Measurements from ENCODE around the gene HSD17B11.
"Not testable (repeated sequence)": the region's sequence is repeated elsewhere in the genome, so short reads cannot be mapped to it uniquely, and the experiment has no call there.

HSD17B11 gene, protein sequence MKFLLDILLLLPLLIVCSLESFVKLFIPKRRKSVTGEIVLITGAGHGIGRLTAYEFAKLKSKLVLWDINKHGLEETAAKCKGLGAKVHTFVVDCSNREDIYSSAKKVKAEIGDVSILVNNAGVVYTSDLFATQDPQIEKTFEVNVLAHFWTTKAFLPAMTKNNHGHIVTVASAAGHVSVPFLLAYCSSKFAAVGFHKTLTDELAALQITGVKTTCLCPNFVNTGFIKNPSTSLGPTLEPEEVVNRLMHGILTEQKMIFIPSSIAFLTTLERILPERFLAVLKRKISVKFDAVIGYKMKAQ

DNA sequence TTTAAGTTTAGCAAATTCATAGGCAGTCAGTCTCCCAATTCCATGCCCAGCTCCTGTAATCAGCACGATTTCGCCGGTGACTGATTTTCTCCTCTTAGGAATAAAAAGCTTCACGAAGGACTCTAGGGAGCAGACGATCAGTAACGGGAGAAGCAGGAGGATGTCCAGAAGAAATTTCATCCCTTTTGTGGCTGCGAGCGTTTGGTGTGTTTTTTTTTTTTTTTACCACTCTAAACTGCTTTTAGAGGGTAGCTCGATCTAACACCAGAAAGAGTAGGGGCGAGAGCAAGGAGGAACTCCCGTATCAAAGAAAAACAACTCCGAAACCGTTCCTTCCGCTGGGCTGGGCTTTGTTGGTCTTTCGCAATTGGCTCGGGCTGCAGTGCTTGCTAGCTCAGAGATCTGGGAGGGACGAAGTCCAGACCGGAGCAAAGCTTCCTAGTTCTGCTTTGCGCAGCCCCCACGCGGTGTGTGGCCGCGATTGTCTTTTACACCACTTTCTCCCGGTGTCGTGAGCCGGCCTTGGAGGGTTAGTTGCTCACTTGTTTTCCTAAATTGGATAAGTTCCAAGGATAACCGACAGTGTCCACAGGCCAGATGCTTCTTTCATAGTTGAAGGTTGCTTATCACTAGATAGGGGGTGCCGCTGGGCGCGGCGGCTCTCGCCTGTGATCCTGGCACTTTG is at the start of gene HSD17B11:
Gene HSD17B11 (minus strand): TSS at position 298 of the 685 bp plus-strand sequence. CDS start 118 bp downstream, at position 180.
- peak within 1 kb of the TSS; percentile 86 to 92 for H3K4me3 ChIP-seq (ENCODE audit: low read depth in 1 of 2, low read length in 2 of 2)
- peak within 1 kb of the TSS; percentile 71 to 80 for H3K9ac ChIP-seq (ENCODE audit: low read depth in 1 of 2, low read length in 2 of 2)
- no peaks in the 10 kb centered on the region for H3K27me3 ChIP-seq (ENCODE audit: control insufficient read depth in 1 of 2, insufficient read depth in 2 of 2, low read length in 2 of 2)
- no peaks in the 10 kb centered on the region for H3K9me3 ChIP-seq (ENCODE audit: control insufficient read depth in 1 of 2, low read length in 2 of 2)
- H3K4me1 ChIP-seq (ENCODE audit: control insufficient read depth in 1 of 2, insufficient read depth in 2 of 2, low read length in 2 of 2) = peaks cover 14 to 16% of the 10 kb centered on the region in 2 donors
- H3K36me3 ChIP-seq (ENCODE audit: control insufficient read depth in 1 of 2, insufficient read depth in 2 of 2, low read length in 2 of 2) = no peaks in the 10 kb centered on the region
- H3K27ac ChIP-seq (ENCODE audit: low read depth, low read length) = peak within 1 kb of the TSS; percentile 70

DNA sequence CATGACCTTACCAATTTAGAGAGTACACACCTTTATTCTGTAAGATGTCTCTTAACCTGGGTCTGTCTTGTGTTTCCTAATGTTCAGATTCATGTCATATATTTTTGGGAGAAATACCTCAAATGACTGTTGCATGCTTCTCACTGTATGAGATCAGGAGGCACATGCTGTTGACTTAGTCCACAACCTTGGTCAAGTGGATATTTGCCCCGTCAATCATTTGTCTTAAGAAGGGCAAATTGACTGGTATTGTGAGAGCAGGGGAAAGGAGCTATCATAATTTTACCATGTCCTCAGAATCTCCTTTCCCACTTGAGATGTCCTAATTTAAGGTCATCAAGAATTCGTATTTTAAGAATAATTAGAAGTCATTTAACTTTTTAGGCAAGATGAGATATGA is 42.4 kb upstream of the HSD17B11 start:
- H3K9ac ChIP-seq (ENCODE audit: low read depth in 1 of 2, low read length in 2 of 2) = no peak overlapping the region
- peaks cover 0 to 17% of the 10 kb centered on the region in 2 donors for H3K36me3 ChIP-seq (ENCODE audit: control insufficient read depth in 1 of 2, insufficient read depth in 2 of 2, low read length in 2 of 2)
- no peak overlapping the region for H3K4me3 ChIP-seq (ENCODE audit: low read depth in 1 of 2, low read length in 2 of 2)
- peaks cover 0 to 3% of the 10 kb centered on the region in 2 donors for H3K4me1 ChIP-seq (ENCODE audit: control insufficient read depth in 1 of 2, insufficient read depth in 2 of 2, low read length in 2 of 2)
- no peak overlapping the region for H3K27ac ChIP-seq (ENCODE audit: low read depth, low read length)
- H3K27me3 ChIP-seq (ENCODE audit: control insufficient read depth in 1 of 2, insufficient read depth in 2 of 2, low read length in 2 of 2) = no peaks in the 10 kb centered on the region
- no peaks in the 10 kb centered on the region for H3K9me3 ChIP-seq (ENCODE audit: control insufficient read depth in 1 of 2, low read length in 2 of 2)

- Histone ChIP-seq H3K27me3 (ENCODE audit: control insufficient read depth in 1 of 2, insufficient read depth in 2 of 2, low read length in 2 of 2) (no peaks in the 10 kb centered on the region), H3K9me3 (ENCODE audit: control insufficient read depth in 1 of 2, low read length in 2 of 2) (no peaks in the 10 kb centered on the region), H3K36me3 (ENCODE audit: control insufficient read depth in 1 of 2, insufficient read depth in 2 of 2, low read length in 2 of 2) (peaks cover 0 to 1% of the 10 kb centered on the region in 2 donors), H3K4me3 (ENCODE audit: low read depth in 1 of 2, low read length in 2 of 2) (no peak overlapping the region), H3K9ac (ENCODE audit: low read depth in 1 of 2, low read length in 2 of 2) (no peak overlapping the region), H3K27ac (ENCODE audit: low read depth, low read length) (no peak overlapping the region), H3K4me1 (ENCODE audit: control insufficient read depth in 1 of 2, insufficient read depth in 2 of 2, low read length in 2 of 2) (peaks cover 8 to 9% of the 10 kb centered on the region in 2 donors)
Measured at GRCh38 chr4:87430038-87430437, 39.0 kb upstream of the HSD17B11 start.

- Histone ChIP-seq H3K9ac (ENCODE audit: low read depth in 1 of 2, low read length in 2 of 2) (no peak overlapping the region), H3K9me3 (ENCODE audit: control insufficient read depth in 1 of 2, low read length in 2 of 2) (no peaks in the 10 kb centered on the region), H3K27me3 (ENCODE audit: control insufficient read depth in 1 of 2, insufficient read depth in 2 of 2, low read length in 2 of 2) (no peaks in the 10 kb centered on the region), H3K27ac (ENCODE audit: low read depth, low read length) (no peak overlapping the region), H3K4me1 (ENCODE audit: control insufficient read depth in 1 of 2, insufficient read depth in 2 of 2, low read length in 2 of 2) (peaks cover 8 to 10% of the 10 kb centered on the region in 2 donors), H3K36me3 (ENCODE audit: control insufficient read depth in 1 of 2, insufficient read depth in 2 of 2, low read length in 2 of 2) (no peaks in the 10 kb centered on the region), H3K4me3 (ENCODE audit: low read depth in 1 of 2, low read length in 2 of 2) (no peak overlapping the region)
Measured at GRCh38 chr4:87428979-87429378, 38.0 kb upstream of the HSD17B11 start.

DNA sequence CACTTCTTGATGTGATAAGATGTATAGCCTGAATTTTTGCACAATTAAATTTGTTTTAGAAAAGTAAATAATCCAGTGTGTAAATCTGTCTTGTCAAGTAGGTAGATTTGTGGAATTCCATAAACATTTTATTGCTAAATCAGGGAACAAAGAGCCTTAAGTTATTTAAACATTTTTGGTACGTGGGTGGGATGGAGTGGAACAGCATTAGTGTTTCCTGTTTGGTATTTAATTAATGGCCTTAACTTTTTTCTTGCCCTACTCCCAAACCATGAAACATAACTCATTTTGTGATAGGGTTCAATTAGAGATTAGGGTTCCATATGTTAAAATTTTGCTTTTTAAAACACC is 36.5 kb upstream of the HSD17B11 start:
- Histone ChIP-seq H3K36me3 (ENCODE audit: control insufficient read depth in 1 of 2, insufficient read depth in 2 of 2, low read length in 2 of 2) (no peaks in the 10 kb centered on the region), H3K9me3 (ENCODE audit: control insufficient read depth in 1 of 2, low read length in 2 of 2) (no peaks in the 10 kb centered on the region), H3K27ac (ENCODE audit: low read depth, low read length) (no peak overlapping the region), H3K27me3 (ENCODE audit: control insufficient read depth in 1 of 2, insufficient read depth in 2 of 2, low read length in 2 of 2) (no peaks in the 10 kb centered on the region), H3K4me3 (ENCODE audit: low read depth in 1 of 2, low read length in 2 of 2) (no peak overlapping the region), H3K4me1 (ENCODE audit: control insufficient read depth in 1 of 2, insufficient read depth in 2 of 2, low read length in 2 of 2) (peaks cover 8 to 15% of the 10 kb centered on the region in 2 donors), H3K9ac (ENCODE audit: low read depth in 1 of 2, low read length in 2 of 2) (no peak overlapping the region)

DNA sequence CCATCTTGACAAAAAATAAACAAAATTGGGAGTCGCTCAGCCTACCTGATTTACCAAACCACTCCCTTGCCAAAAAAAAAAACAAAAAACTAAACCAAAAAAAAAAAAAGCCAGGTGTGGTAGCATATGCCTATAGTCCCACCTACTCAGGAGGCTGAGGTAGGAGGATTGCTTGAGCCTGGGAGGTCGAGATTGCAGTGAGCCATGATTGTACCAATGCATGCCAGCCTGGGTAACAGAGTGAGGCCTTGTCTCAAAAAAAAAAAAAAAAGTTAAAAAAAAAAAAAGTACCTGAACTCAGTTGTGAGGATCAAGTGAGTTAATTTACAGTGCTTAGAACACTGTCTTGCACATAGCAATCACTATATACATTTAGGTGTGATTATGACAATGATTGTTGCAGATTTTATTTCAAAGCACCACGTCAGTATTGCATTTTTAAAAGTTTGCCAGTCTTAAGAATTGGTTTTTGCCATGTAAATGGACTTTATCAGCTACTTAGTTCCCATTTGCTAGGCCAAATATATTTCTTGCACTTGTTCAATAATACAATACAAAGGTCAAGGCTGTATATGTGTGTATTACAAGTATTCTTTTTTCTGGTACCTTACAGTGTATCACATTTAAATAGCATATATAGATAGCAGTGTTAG is 36.0 kb upstream of the HSD17B11 start:
- Histone ChIP-seq H3K27ac (ENCODE audit: low read depth, low read length) (no peak overlapping the region), H3K4me1 (ENCODE audit: control insufficient read depth in 1 of 2, insufficient read depth in 2 of 2, low read length in 2 of 2) (peaks cover 9 to 16% of the 10 kb centered on the region in 2 donors), H3K4me3 (ENCODE audit: low read depth in 1 of 2, low read length in 2 of 2) (no peak overlapping the region), H3K36me3 (ENCODE audit: control insufficient read depth in 1 of 2, insufficient read depth in 2 of 2, low read length in 2 of 2) (no peaks in the 10 kb centered on the region), H3K9me3 (ENCODE audit: control insufficient read depth in 1 of 2, low read length in 2 of 2) (no peaks in the 10 kb centered on the region), H3K27me3 (ENCODE audit: control insufficient read depth in 1 of 2, insufficient read depth in 2 of 2, low read length in 2 of 2) (no peaks in the 10 kb centered on the region), H3K9ac (ENCODE audit: low read depth in 1 of 2, low read length in 2 of 2) (no peak overlapping the region)

DNA sequence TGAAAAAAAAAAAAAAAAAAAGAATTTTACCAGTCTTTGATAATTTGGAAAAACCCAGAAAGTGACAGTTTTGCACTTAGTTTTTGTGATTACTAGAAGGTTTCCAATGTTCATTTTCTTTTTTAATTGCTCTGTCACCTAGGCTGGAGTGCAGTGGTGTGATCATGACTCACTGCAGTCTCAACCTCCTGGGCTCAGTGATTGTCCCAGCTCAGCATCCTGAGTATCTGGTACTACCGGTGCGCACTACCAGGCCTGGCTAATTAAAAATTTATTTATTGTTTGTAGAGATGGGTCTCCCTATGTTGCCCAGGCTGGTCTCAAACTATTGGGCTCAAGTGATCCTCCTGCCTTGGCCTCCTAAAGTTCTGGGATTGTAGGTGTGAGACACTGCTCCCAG is 34.7 kb upstream of the HSD17B11 start:
- H3K27ac ChIP-seq (ENCODE audit: low read depth, low read length) = no peak overlapping the region
- H3K4me1 ChIP-seq (ENCODE audit: control insufficient read depth in 1 of 2, insufficient read depth in 2 of 2, low read length in 2 of 2) = peaks cover 21 to 24% of the 10 kb centered on the region in 2 donors
- H3K36me3 ChIP-seq (ENCODE audit: control insufficient read depth in 1 of 2, insufficient read depth in 2 of 2, low read length in 2 of 2) = no peaks in the 10 kb centered on the region
- H3K9ac ChIP-seq (ENCODE audit: low read depth in 1 of 2, low read length in 2 of 2) = no peak overlapping the region
- no peaks in the 10 kb centered on the region for H3K9me3 ChIP-seq (ENCODE audit: control insufficient read depth in 1 of 2, low read length in 2 of 2)
- no peaks in the 10 kb centered on the region for H3K27me3 ChIP-seq (ENCODE audit: control insufficient read depth in 1 of 2, insufficient read depth in 2 of 2, low read length in 2 of 2)
- H3K4me3 ChIP-seq (ENCODE audit: low read depth in 1 of 2, low read length in 2 of 2) = no peak overlapping the region

- not testable (repeated sequence) for H3K27me3 ChIP-seq (ENCODE audit: control insufficient read depth in 1 of 2, insufficient read depth in 2 of 2, low read length in 2 of 2); H3K9me3 ChIP-seq (ENCODE audit: control insufficient read depth in 1 of 2, low read length in 2 of 2); H3K27ac ChIP-seq (ENCODE audit: low read depth, low read length); H3K36me3 ChIP-seq (ENCODE audit: control insufficient read depth in 1 of 2, insufficient read depth in 2 of 2, low read length in 2 of 2)
- Histone ChIP-seq H3K4me3 (ENCODE audit: low read depth in 1 of 2, low read length in 2 of 2) (peak overlapping the region; percentile 84 to 94), H3K9ac (ENCODE audit: low read depth in 1 of 2, low read length in 2 of 2) (peak overlapping the region in 1 of 2 donors; percentile 47), H3K4me1 (ENCODE audit: control insufficient read depth in 1 of 2, insufficient read depth in 2 of 2, low read length in 2 of 2) (peaks cover 34 to 37% of the 10 kb centered on the region in 2 donors)
Measured at GRCh38 chr4:87424099-87424543, 33.1 kb upstream of the HSD17B11 start.

- H3K27ac ChIP-seq (ENCODE audit: low read depth, low read length) = no peak overlapping the region
- H3K27me3 ChIP-seq (ENCODE audit: control insufficient read depth in 1 of 2, insufficient read depth in 2 of 2, low read length in 2 of 2) = no peaks in the 10 kb centered on the region
- no peaks in the 10 kb centered on the region for H3K9me3 ChIP-seq (ENCODE audit: control insufficient read depth in 1 of 2, low read length in 2 of 2)
- peak overlapping the region; percentile 84 to 94 for H3K4me3 ChIP-seq (ENCODE audit: low read depth in 1 of 2, low read length in 2 of 2)
- H3K9ac ChIP-seq (ENCODE audit: low read depth in 1 of 2, low read length in 2 of 2) = peak overlapping the region; percentile 59 to 81
- H3K36me3 ChIP-seq (ENCODE audit: control insufficient read depth in 1 of 2, insufficient read depth in 2 of 2, low read length in 2 of 2) = no peaks in the 10 kb centered on the region
- H3K4me1 ChIP-seq (ENCODE audit: control insufficient read depth in 1 of 2, insufficient read depth in 2 of 2, low read length in 2 of 2) = peaks cover 34 to 39% of the 10 kb centered on the region in 2 donors
Measured at GRCh38 chr4:87423317-87424098, 32.5 kb upstream of the HSD17B11 start.
